H4 (cell line): ENCODE data around the gene RFX2. TPM values are rescaled to one million over a fixed set of nuclear protein-coding genes. Genes with fewer than 3 reads are reported as not detected.
A peak's percentile ranks its signal among the peaks of the same experiment; 100 is the strongest.
"Not testable (repeated sequence)": the region's sequence is repeated elsewhere in the genome, so short reads cannot be mapped to it uniquely, and the experiment has no call there.

Experiments used
- DNase-seq: peaks from one replicate; pipeline ENCODE4 v3.0.0-alpha.2; 2015; ENCODE audit warnings: low spot score
- total RNA-seq: library from RNA; depleted of rRNA; stranded (reverse); fragments of >200 nt; shearing (Covaris generic); gene quantifications from 2 replicates; pipeline ENCODE4 v1.2.3, GENCODE V29; 2014

RFX2 gene
- total RNA-seq, 1 experiment from 2014 or later = 5.7 TPM

GRCh38 chr19:5991244-5991838 is 119.0 kb downstream of the RFX2 start:
- no peak for DNase-seq

- no peak for DNase-seq
Observed at GRCh38 chr19:5990289-5990797, 120.0 kb downstream of the RFX2 start.

DNA sequence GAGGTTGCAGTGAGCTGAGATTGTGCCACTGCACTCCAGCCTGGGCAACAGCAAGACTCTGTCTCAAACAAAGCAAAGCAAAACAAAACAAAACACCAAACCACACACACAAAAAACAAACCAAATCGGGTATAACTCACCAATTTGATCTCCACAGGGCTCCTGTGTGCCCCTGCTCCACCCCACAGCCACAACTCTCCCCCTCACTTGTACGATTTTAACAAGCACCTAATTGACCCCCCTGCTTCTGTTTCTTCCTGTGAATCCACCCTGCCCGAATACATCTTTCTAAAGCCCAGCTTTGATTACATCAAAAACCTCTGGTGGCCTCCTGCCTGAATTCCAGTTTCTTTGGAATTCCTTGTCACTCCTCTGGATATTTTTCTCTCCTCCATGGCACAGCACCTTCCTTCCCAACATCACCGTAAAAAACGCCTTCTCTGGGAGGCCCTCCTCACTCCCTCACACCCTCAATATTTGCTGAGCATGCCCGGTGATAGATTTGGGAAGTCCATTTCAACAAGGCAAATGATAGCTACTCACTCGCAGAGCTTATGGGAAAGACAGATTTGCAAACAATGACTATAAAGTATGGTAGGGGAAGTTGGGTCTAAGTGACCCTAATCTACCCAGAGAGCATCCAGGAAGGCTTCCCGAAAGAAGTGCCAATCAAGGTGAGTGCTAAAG is 120.8 kb downstream of the RFX2 start:
- no peak for DNase-seq

DNA sequence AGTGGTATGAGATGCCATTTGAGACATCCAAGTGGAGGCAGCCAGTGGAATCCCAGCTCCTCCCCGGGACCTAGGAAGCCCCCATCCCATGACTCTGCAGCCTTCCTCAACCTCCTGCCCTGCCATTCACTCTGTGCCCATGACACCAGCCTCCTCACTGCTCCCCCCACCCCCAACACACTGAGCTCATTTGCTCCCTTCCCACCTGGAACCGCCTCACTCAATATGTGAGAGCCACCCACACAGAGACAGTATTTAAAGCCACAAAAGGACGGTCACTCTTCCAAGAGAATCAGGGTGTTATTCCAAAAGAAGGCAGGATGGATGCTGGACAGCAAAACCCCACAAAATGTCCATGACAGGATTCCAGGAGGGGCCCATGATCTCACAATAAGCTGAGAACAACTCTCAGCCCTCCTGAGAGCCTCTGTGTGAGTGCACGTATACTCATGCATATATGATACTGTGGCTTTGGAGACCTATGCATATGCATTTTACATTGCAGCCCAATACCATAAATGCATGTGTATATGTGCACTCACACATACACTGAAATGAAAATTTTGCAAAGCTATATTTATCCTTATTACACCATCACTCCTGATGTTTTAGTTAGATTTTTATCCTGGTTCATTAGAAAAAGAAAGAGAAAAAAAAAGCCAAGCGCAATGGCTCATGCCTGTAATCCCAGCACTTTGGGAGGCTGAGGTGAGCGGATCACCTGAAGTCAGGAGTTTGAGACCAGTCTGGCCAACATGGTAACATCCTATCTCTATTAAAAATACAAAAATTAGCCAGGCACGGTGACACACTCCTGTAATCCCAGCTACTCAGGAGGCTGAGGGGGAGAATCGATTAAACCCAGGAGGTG is 121.5 kb downstream of the RFX2 start:
- no peak for DNase-seq

DNA sequence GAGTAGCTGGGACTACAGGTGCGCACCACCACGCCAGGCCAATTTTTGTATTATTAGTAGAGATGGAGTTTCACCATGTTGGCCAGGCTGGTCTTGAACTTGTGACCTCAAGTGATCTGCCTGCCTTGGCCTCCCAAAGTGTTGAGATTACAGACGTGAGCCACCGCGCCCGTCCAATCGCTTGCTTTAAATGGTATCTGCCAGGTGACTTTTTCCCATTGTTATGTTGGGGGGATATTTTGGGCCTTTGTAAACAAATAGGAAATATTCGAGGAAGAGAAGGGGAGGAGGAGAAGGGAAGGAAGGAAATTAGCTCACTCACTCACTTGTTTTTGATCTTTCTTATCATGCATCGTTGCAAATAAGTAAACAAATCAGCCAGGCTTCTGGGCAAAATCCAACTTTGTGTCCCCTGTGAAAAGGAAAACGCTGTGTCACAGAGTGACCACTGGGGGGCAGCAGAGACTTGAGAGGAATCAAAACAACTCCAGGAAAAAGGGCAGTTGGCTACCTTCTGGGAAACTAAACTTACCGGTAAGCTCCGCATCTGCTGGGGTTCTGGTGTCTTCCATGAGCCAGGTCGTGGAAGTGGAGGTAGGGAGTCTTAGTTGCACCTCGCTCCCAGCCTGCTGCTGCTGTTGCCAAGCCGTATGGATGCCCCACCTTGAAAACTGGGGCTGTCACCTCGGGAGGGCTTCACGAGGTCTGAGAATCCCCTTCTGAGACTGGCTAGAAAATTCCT is 123.1 kb downstream of the RFX2 start:
- DNase-seq = peak; percentile 68

- DNase-seq = not testable (repeated sequence)
Observed at GRCh38 chr19:5985837-5986236, 124.5 kb downstream of the RFX2 start.

- DNase-seq = peak; percentile 45
Observed at GRCh38 chr19:5985098-5985783, 125.1 kb downstream of the RFX2 start.

DNA sequence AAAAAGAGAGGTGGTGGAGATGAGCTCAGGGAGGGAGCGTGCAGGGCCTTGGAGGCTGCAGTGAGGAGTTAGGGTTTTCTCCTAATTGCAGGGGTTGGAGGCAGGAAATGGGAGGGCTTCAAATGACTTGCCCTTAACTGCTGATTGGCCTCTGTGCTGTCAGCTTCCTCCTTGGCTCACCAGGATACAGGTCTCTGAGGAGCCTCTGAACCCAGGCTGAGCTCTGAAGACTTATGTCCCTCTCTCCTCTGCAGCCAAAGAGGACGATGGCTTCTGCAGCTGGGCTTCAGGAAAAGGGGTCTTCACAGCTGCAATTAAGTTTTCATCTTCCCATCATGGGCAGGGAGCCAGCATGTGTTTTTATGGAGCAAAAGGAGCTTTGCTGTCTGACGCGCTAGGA is 125.7 kb downstream of the RFX2 start:
- DNase-seq = no peak

- DNase-seq = no peak
Observed at GRCh38 chr19:5983367-5983955, 126.8 kb downstream of the RFX2 start.

- DNase-seq = no peak
Observed at GRCh38 chr19:5978606-5979552, 131.4 kb downstream of the RFX2 start.

GRCh38 chr19:5977785-5978605 is 132.3 kb downstream of the RFX2 start, which contains the start of gene RANBP3:
TSS of gene RANBP3 (minus strand) at chr19:5978140. CDS start at chr19:5978082, 58 bp downstream.
- DNase-seq = peak; percentile 98

GRCh38 chr19:5977222-5977784 is 133.0 kb downstream of the RFX2 start:
- no peak for DNase-seq

DNA sequence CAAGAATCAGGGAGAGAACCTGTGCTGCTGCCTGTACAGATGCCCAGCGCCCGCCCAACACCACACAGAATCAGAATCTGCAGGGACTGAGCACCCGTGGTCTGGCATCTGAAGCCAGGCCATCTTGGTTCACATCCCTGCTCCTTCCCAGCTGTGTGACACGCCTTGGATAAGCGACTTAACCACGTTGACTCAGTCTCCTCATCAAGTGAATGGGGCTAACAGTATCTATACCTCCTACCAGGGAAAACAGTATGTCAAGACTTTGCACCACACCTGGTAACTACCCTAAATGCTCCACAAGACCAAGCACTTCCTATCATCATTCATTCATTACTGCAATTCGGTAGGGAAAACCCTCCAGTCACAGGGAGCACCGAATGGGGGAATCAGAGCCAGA is 133.5 kb downstream of the RFX2 start:
- no peak for DNase-seq

GRCh38 chr19:5975388-5975728 is 134.9 kb downstream of the RFX2 start:
- no peak for DNase-seq

DNA sequence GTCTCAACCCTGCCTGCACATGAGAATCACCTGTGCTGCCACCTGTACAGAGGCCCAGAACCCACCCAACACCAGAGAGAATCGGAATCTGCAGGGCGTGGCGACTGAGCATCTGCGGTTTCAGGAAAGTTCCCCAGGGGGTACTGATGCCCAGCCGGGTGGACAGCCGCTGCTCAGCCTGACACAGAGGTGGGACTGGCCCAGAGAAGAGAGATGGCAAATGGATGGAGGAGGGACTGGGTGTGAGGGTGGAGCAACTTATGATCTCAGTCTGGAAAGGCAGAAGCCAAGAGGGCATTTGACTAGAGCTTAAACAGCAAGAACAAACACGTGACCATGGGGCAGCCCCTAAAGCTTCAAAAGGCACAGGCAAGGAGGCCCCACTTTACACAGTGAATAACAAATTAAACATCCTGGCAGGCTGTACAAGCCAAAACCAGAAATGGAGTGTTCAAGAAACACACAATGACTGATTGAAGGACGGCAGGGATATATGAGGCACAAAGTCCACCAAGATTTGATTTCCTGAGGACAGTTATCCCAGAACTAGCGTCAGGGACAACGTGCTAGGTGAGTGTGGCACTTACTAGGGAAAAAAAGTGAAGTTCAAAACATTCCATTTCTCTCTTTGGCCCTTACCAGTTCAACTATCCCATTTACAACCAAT is 135.4 kb downstream of the RFX2 start:
- DNase-seq = no peak

- no peak for DNase-seq
Observed at GRCh38 chr19:5973867-5974635, 136.2 kb downstream of the RFX2 start.

- DNase-seq = no peak
Observed at GRCh38 chr19:5973376-5973775, 136.9 kb downstream of the RFX2 start.
